ES-I3 (cell line): ENCODE results near the gene MTHFR.

ENCODE experiments used
- H3K36me3 ChIP-seq: 2 replicates; pipeline ENCODE4 v1.6.1; 2013; ENCODE audit warnings: mild to moderate bottlenecking, low read length, control low read depth, moderate library complexity; ENCODE audit not compliant: insufficient read depth
- H3K4me1 ChIP-seq: 2 replicates; pipeline ENCODE4 v1.6.1; 2013; ENCODE audit warnings: mild to moderate bottlenecking, control low read depth, low read length; ENCODE audit not compliant: insufficient read depth
- H3K9ac ChIP-seq: 2 replicates; pipeline ENCODE4 v1.6.1; 2013; ENCODE audit warnings: low read depth, mild to moderate bottlenecking, low read length, moderate library complexity
- H3K9me3 ChIP-seq: 2 replicates; pipeline ENCODE4 v1.6.1; 2013; ENCODE audit warnings: mild to moderate bottlenecking, low read length, moderate library complexity; ENCODE audit not compliant: control insufficient read depth, insufficient read depth

Gene MTHFR

GRCh38 chr1:11752359-11753088 is 53.2 kb downstream of the MTHFR start:
- no peaks in the 10 kb centered on the region for H3K36me3 ChIP-seq
- H3K4me1 ChIP-seq = peaks cover 15% of the 10 kb centered on the region
- no peaks in the 10 kb centered on the region for H3K9me3 ChIP-seq
- no peak overlapping the region for H3K9ac ChIP-seq

DNA sequence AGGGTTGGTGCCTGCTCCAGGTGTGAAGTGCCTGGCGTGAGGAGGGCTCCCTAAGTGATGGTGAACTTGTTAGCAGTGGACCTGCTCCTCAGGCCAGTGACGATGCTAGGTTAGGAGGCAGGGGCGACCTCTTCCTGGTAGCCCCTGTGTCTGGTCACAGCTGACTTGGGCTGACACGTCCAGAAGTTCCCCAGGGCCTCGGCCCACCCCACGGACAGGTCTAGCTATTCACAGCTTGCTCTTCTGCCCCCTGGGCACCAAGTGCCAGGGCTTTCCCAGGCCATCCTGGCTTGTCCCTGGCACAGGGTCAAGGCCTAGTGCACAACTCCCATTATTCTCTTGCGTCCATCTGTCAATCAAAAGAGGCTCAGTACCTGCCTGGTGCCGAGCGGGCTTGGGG is 54.7 kb downstream of the MTHFR start:
- Histone ChIP-seq H3K9me3 (no peaks in the 10 kb centered on the region), H3K4me1 (peaks cover 15% of the 10 kb centered on the region), H3K36me3 (peaks cover 4% of the 10 kb centered on the region; the same call in 1 of the 2 replicates), H3K9ac (no peak overlapping the region)

DNA sequence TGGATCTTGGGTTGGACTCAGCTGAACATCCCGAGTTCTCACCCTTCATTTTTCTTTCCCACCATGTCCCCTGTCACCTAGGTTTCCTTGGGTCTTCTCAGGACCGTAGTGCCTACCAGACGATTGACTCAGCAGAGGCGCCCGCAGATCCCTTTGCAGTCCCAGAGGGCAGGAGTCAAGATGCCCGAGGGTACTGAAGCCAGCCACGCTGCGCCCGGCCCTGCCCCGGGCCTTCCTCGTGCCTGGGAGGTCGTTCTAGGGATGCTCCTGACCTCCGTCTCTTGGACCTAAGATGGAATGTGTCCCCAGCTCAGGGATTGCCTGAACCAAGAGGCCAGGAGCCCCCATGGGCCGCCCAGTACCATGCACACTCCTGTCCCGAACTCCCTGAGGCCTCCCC is 55.8 kb downstream of the MTHFR start:
- Histone ChIP-seq H3K36me3 (peaks cover 5% of the 10 kb centered on the region; the same call in 1 of the 2 replicates), H3K9ac (no peak overlapping the region), H3K9me3 (no peaks in the 10 kb centered on the region), H3K4me1 (peaks cover 15% of the 10 kb centered on the region)

GRCh38 chr1:11749203-11749689 is 56.5 kb downstream of the MTHFR start:
- Histone ChIP-seq H3K9me3 (no peaks in the 10 kb centered on the region), H3K4me1 (peaks cover 15% of the 10 kb centered on the region), H3K36me3 (peaks cover 5% of the 10 kb centered on the region; the same call in 1 of the 2 replicates), H3K9ac (no peak overlapping the region)

- Histone ChIP-seq H3K4me1 (peaks cover 10% of the 10 kb centered on the region), H3K9ac (no peak overlapping the region), H3K36me3 (peaks cover 5% of the 10 kb centered on the region; the same call in 1 of the 2 replicates), H3K9me3 (no peaks in the 10 kb centered on the region)
Measured at GRCh38 chr1:11748294-11749202, 57.2 kb downstream of the MTHFR start.

GRCh38 chr1:11746795-11747487 is 58.8 kb downstream of the MTHFR start:
- H3K4me1 ChIP-seq = no peaks in the 10 kb centered on the region
- H3K9me3 ChIP-seq = no peaks in the 10 kb centered on the region
- peaks cover 5% of the 10 kb centered on the region; the same call in 1 of the 2 replicates for H3K36me3 ChIP-seq
- no peak overlapping the region for H3K9ac ChIP-seq

DNA sequence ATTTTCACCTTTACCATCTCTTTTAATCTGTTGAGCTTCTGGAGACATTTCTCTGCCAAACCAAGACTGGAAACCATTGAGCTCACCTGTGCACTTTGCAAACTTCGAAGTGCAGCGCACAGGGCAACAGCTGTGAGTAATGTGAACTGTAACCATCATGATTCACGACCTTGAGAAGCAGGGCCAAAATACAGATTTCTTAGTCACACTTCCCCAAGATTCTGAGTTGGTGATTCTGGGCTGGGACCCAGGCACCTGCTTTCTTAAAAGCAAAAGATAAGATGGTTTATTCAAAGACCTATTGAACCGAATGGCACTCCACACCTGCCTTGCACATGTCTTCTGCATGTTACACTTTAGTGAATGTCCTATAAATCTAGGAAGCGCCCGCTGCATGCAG is 59.7 kb downstream of the MTHFR start:
- no peaks in the 10 kb centered on the region for H3K4me1 ChIP-seq
- H3K9me3 ChIP-seq = no peaks in the 10 kb centered on the region
- peaks cover 5% of the 10 kb centered on the region; the same call in 1 of the 2 replicates for H3K36me3 ChIP-seq
- no peak overlapping the region for H3K9ac ChIP-seq

- H3K9ac ChIP-seq = no peak overlapping the region
- no peaks in the 10 kb centered on the region for H3K9me3 ChIP-seq
Measured at GRCh38 chr1:11744287-11744686, 61.5 kb downstream of the MTHFR start.

GRCh38 chr1:11741919-11742558 is 63.7 kb downstream of the MTHFR start:
- peaks cover 5% of the 10 kb centered on the region; the same call in 1 of the 2 replicates for H3K36me3 ChIP-seq
- H3K4me1 ChIP-seq = peaks cover 13% of the 10 kb centered on the region
- no peaks in the 10 kb centered on the region for H3K9me3 ChIP-seq
- no peak overlapping the region for H3K9ac ChIP-seq

More at GRCh38 chr1:11744287-11744686, 61.5 kb downstream of the MTHFR start:
- peaks cover 5% of the 10 kb centered on the region; the same call in 1 of the 2 replicates for H3K36me3 ChIP-seq
- H3K4me1 ChIP-seq = peaks cover 5% of the 10 kb centered on the region; the same call in 1 of the 2 replicates

DNA sequence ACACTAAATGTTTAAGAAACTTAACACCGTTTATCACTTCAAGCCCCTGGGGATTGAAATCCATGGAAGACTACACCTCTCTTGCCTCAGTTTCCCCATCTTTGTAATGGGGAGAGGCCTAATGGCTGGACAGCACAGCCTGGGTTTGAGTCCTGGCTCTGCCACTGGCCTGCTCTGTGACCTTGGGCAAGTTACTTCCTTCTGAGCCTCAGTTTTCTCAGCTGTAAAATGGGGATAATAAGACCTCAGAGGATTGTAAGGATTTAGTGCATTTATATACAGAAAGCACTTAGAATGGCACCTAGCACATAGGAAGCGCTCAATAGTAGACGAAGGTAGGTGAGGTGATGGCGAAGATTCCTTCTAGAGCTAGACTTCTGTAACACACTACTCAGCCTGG is 64.3 kb downstream of the MTHFR start:
- H3K9me3 ChIP-seq = no peaks in the 10 kb centered on the region
- peaks cover 5% of the 10 kb centered on the region; the same call in 1 of the 2 replicates for H3K36me3 ChIP-seq
- H3K9ac ChIP-seq = no peak overlapping the region
- peaks cover 13% of the 10 kb centered on the region for H3K4me1 ChIP-seq

- Histone ChIP-seq H3K4me1 (peaks cover 13% of the 10 kb centered on the region), H3K9me3 (no peaks in the 10 kb centered on the region), H3K36me3 (no peaks in the 10 kb centered on the region), H3K9ac (no peak overlapping the region)
Measured at GRCh38 chr1:11740258-11741192, 65.2 kb downstream of the MTHFR start.

DNA sequence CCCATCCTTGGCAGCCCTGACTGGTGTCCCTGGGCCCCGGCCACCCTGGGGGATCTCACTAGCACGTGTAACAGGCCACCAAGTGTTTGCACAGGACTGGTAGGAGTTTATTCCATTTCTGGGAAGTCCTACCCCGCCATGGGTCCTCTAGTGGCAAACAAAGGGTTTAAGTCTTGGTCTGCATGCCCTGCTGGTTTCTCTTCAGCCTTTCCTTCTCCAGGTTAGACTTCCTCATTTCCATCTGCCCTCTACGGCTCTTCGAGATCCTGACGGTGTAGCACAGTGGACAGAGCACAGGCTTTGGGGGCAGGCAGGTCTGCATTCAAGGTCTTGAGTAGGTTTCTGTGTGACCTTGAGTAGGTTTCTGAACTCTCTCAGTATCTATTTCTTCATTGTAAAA is 67.0 kb downstream of the MTHFR start:
- peaks cover 13% of the 10 kb centered on the region for H3K4me1 ChIP-seq
- no peaks in the 10 kb centered on the region for H3K36me3 ChIP-seq
- H3K9me3 ChIP-seq = no peaks in the 10 kb centered on the region
- H3K9ac ChIP-seq = no peak overlapping the region

GRCh38 chr1:11738096-11738495 is 67.7 kb downstream of the MTHFR start:
- Histone ChIP-seq H3K4me1 (peaks cover 13% of the 10 kb centered on the region), H3K9ac (no peak overlapping the region), H3K9me3 (no peaks in the 10 kb centered on the region), H3K36me3 (no peaks in the 10 kb centered on the region)
